ENCODE data around the gene CTNNB1.

Gene CTNNB1

DNA sequence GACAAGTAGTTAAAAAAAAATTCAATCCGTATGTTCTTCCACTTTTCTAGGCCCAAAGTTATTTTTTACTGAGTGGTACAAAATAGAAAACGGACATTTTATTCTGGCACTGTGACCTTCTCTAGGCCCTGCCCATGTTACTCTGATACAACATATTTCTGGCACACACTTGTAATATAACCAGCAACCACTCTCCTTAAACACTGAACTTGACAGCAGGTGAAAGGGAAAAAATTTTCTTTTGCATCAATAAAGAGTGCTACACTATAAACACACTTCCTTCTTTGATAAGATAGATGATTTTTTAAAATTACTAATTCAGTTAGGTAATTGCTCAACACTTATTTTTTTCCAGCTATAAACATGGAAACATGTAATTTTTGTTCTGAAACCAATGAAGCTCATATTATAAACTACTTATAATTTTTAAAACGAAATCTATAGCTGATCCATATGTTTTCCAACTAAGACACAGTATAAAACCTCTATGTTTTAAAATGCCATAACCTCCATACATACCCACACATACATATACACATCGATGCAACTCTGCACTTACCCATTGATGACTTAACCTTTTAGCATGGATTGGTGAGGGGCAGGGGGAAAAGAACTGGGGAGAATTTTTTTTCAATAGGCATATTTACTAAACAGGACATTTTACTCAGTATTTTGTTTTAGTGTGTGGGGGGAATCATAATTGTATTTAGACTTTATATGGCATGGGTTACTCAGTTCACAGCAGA, 5.3 kb upstream of the CTNNB1 start:
- DNase-seq (ENCODE audit: low spot score): no peak

GRCh38 chr3:41194701-41195100, 4.6 kb upstream of the CTNNB1 start:
- no peak for DNase-seq (ENCODE audit: low spot score)

- no peak for DNase-seq (ENCODE audit: low spot score)
Observed at GRCh38 chr3:41195946-41196345, 3.4 kb upstream of the CTNNB1 start.

DNA sequence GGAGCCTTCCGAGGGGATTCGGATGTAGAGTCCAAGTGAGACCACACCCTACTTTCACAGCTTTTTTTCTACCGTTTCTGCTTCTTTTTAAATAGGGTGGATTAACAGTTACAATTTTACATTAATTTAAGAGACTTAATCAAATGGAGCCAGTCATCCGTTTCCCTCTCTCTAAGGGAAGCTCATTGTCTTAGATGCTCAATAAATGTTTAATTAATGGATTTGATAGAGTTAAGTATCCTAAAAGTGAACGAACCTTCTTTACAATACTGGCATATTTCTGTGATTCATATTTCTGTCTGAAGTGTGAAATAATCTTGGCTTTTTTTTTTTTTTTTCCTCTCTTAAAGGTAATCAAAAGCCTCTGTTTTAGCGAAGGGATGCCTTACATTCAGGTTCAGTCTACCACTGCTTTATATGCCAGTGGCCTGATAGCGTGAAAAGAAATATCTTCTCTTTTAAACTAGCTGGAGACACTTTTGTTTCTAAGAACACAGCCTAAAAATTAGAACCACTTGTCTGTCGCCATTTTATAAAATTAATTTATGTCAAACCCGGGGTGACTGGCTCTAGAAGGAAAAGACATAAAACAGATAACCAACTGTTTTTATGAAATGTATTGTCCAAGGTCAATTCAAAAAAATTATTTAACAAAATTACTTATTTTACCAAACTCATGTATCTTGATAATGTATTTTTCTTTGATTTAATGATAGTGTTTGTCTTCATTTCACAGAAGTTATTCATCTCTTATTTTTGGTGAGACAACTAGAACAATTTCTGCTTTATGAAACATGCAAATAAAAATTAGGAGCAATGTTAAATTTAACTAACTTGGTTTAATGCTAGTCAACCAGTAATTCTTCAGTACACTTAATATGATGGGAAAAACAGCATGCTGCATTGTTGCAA, 2.5 kb upstream of the CTNNB1 start:
- DNase-seq (ENCODE audit: low spot score): no peak

DNA sequence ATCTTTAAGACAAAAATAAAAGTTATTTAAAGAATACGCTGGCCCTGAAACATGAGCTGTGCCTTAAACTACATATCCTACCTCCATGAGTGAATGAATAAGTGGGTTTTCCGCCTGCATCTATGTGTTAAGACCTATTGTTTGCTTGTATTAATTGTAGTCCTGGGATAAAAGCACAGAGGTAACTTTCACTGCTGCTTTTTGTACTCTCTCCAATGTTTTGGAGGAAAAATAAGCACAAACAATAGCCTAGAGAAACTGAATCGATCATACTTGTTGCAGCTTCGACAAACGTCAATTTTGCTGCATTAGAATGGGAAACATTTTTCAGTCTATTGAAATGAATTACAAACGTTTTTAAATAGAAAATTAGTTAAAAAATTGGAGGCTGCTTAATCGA, 1.3 kb upstream of the CTNNB1 start:
- DNase-seq (ENCODE audit: low spot score): no peak

DNA sequence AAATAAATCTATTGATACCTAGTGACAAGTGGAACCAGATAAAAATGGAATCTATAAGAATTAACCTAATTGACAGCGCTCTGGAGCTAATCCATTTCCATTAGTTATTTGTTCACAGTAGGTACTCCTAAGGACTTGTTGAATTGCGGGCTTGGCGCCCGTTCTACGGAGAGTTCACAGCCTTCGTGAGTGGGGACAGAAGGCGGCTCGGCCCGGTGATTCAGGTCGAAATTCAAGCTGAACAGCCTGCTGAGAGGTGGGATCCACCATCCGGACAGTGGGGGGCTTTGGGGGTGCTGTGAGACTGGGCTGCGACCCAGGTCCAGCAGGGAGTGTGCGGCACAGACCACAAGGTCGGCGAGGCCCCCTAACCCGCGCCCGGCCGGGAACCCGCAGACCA, 779 bp upstream of the CTNNB1 start:
- DNase-seq (ENCODE audit: low spot score): no peak

DNA sequence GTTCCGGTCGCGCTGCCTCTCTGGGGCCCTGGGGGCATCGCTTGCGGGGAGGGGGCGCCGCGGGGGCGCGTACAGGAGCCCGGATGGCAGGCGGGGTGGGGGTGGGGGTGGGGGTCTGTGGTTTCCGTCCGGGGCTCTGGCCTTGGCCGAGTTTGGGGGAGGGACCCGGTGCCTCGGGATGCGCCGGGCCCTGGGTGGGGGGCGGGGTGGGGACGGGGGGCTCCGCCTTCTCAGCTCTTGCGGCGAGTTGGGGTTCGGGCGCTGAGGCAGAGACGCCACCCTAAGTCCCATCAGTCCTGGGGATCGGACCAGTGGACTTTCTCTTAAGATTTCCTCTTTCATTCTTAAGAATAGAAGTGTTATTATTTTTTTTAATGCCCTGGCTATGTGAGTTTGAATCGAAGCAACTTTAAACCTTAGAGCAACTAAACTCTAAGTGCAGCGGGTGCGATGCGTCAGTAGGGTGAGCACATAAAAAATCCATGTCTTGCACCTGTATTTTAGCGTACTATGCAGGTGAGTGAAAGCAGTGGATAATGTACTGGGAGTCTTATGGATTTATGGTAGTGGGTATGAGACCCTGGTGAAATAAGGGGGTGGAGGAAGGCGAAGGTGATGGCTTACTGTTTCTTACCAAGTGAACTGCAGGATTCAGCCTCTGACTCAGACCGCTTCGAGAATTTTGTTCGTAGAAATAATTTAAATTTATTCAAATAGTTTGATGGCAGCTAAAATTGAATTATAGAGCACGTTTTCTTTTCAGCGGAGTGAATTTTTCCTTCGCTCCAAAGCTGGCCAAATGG, 762 bp downstream of the CTNNB1 start:
- DNase-seq (ENCODE audit: low spot score): peak; percentile 63

DNA sequence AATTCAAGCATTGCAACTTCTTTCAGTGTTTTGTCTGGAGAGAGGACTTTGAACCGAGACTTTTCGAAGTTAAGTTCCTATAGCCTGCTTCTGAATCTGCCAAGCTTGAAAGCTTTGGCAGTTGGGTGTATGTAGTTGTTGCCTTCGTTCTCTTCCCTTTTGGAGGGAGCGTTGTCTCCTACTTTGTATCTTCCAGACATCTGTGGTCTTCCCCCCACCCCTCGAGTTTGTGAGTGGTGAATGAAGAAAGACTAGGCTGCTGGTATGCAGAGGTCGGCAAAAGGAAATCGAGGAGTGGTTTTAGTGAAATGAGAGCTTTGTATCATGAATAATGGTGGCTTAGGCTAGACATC, 1.3 kb downstream of the CTNNB1 start:
- DNase-seq (ENCODE audit: low spot score): peak; percentile 24

GRCh38 chr3:41202075-41202833, 2.9 kb downstream of the CTNNB1 start:
- no peak for DNase-seq (ENCODE audit: low spot score)

- DNase-seq (ENCODE audit: low spot score): peak; percentile 39
Observed at GRCh38 chr3:41202834-41203345, 3.6 kb downstream of the CTNNB1 start.

DNA sequence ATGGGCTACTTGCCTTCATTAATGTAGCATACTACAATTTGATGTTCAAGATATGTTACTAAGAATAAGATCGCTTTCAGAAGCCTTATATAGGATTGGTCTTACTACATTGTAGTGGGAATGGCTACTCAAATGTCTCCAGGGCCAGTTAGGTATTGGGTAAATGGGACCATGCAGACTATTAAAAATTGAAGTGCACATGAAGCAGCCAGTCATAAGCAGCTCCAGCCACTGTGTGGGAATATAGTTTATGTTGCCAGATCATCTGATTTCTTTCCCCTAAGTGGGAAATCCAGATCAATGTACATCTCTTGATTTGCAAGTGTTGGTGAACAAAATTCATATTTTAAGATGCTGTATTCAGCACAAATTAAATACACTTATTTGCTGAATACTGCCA, 5.1 kb downstream of the CTNNB1 start:
- no peak for DNase-seq (ENCODE audit: low spot score)

GRCh38 chr3:41205591-41205990, 6.3 kb downstream of the CTNNB1 start:
- no peak for DNase-seq (ENCODE audit: low spot score)

DNA sequence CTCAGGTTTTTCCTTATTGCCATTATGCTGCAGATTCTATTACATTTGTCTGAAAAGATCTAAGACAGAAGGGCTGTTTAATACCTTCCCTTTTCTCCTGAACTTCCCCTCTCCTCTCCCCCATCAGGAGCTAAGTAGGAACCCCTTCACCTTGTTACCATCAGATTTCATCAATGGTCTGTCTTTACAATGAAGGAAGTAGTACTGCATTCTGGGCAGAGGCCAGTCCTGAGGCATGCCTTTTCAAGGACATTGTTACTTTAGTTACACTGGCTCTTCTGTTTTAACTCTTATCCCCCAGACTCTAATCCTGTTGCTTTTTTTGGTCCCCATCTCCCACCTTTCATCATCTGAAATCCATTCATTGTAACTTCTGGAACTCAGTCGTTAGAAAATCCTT, 8.1 kb downstream of the CTNNB1 start:
- DNase-seq (ENCODE audit: low spot score): no peak

DNA sequence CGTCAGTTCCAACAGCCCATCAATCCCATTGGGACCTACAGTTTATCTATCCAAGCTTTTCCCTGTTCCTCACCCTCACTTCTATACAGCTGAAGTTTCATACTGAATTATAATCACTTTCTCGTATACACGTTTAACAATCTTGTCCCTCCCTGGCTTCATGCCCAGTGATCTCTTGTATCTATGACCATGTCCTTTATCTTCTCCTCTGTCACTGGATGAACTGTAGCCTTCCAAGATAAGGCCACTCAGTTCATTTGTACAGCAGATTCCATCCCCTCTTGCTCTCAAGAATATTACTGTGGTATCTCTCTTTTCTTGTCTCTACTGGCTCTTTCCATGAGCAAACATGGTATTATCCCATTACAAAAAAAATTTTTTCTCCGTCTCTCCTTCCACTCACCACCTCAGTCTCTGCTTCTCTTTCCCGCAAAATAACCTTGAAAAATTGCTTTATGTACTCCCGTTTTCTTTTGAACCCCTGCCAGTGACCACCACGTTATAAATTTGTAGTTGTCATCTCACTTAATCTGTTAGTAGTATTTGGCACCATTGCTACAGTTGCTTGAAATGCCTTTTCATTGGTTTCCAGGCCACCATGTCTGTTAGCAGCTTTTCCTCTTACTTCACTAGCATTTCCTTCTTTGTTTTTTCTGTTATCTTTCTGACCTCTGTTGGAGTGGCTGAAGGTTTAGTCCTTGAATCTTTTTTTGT, 9.4 kb downstream of the CTNNB1 start:
- DNase-seq (ENCODE audit: low spot score): no peak

DNA sequence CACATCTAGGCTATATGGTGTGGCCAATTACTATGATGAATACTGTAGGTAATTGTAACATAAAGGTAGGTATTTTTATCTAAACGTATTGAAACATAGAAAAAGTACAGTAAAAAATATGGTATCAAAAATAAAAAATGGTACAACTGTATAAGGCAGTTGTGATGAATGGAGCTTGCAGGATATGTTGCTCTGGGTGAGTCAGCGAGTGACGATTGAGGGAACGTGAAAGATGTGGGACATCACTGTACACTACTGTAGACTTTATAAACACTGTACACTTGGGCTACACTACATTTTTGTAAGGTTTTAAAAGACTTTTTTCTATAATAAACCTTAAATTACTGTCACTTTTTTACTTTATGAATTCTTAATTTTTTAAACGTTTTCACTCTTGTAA, 10.3 kb downstream of the CTNNB1 start:
- DNase-seq (ENCODE audit: low spot score): no peak

GRCh38 chr3:41210966-41211365, 11.7 kb downstream of the CTNNB1 start:
- DNase-seq (ENCODE audit: low spot score): no peak

DNA sequence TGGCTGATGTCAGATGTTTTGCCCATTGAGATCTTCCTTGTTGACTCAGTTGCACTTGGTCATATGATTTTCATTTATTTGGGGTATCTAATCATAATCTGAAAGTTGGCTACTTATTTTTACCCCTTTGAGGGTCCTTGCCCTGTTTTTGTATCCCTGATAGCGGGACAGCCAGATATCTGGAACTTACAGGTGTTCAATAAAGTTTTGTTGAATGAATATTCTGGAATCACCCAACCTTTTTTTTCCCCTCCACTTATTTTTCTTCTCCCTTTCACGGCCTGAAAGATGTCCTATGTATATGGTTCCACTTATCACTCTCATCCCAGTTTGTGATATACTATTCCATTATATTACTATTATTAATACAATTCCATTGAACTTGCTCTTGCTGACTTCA, 12.8 kb downstream of the CTNNB1 start:
- no peak for DNase-seq (ENCODE audit: low spot score)

GRCh38 chr3:41213588-41213987, 14.3 kb downstream of the CTNNB1 start:
- no peak for DNase-seq (ENCODE audit: low spot score)

GRCh38 chr3:41216422-41216821, 17.1 kb downstream of the CTNNB1 start:
- no peak for DNase-seq (ENCODE audit: low spot score)

DNA sequence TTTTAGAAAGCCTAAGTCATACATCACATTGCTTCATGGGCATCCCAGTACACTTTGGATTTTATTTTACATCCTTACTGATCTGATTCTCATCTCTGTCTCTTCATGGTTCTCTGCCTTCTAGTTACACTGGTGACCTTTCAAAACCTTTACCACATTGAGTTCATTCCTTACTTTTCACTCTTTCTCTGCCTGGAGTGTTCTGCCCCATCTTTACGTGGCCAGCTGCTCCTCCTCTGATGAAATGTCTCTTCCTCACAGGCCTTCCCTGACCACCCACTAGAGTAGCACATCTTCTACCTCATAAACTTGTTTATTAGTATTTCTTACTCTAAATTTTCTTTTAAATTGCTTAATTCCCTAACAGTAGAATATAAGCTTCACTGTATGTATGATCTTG, 17.7 kb downstream of the CTNNB1 start:
- no peak for DNase-seq (ENCODE audit: low spot score)

DNA sequence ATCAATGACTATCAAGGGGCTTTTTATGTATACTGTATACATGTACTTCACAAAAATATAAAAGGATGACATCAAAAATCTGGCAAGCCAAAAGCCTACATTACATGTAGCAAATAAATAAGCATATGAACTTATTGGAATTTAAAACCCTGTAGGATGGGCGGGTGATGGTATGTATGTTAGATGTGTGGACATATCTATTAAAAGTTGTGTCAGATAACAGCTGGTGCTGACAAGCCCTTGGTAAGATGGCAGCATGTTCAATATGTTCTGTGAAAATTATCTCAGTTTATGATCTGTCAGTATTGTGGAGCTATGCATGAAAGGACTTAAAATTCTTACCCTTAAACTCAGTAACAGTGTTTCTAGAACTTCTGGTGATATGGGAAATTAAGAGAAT, 20.1 kb downstream of the CTNNB1 start:
- no peak for DNase-seq (ENCODE audit: low spot score)
